Neural progenitor cell (in vitro differentiated cells): ENCODE measurements around the gene EPN2. TPM values are rescaled to one million over a fixed set of nuclear protein-coding genes. Genes with fewer than 3 reads are reported as not detected.

Source experiments
- DNase-seq: peaks from one replicate; pipeline ENCODE4 v3.0.0-alpha.2; 2016; ENCODE audit warnings: low spot score
- H2AFZ ChIP-seq: fragments of 200-600 bp; sonication (generic); replicated peaks from 2 replicates; pipeline ENCODE4 v1.6.1; 2016; ENCODE audit warnings: antibody characterized with exemption
- H3F3A ChIP-seq: fragments of 200-600 bp; sonication (generic); 2 replicates; pipeline ENCODE4 v1.6.1; 2016; ENCODE audit warnings: antibody characterized with exemption, low read depth
- H3K27ac ChIP-seq: fragments of 200-600 bp; sonication (generic); 2 replicates; pipeline ENCODE4 v1.5.1; 2016; ENCODE audit warnings: mild to moderate bottlenecking
- H3K27me3 ChIP-seq: fragments of 200-600 bp; sonication (generic); 2 replicates; pipeline ENCODE4 v1.6.1; 2016; ENCODE audit warnings: mild to moderate bottlenecking, moderate library complexity
- H3K36me3 ChIP-seq: fragments of 200-600 bp; sonication (generic); 2 replicates; pipeline ENCODE4 v1.5.1; 2016
- H3K4me1 ChIP-seq: fragments of 200-600 bp; sonication (generic); 2 replicates; pipeline ENCODE4 v1.6.1; 2016; ENCODE audit warnings: mixed run types
- H3K4me2 ChIP-seq: fragments of 200-600 bp; sonication (generic); 2 replicates; pipeline ENCODE4 v1.6.1; 2016
- H3K4me3 ChIP-seq: fragments of 200-600 bp; sonication (generic); 2 replicates; pipeline ENCODE4 v1.5.1; 2016
- H3K79me2 ChIP-seq: fragments of 200-600 bp; sonication (generic); 2 replicates; pipeline ENCODE4 v1.6.1; 2016; ENCODE audit warnings: low read depth
- H3K9ac ChIP-seq: fragments of 200-600 bp; sonication (generic); 2 replicates; pipeline ENCODE4 v1.6.1; 2016
- H3K9me3 ChIP-seq: fragments of 200-600 bp; sonication (generic); 2 replicates; pipeline ENCODE4 v1.5.1; 2016; ENCODE audit warnings: low read depth
- H4K20me1 ChIP-seq: fragments of 200-600 bp; sonication (generic); 2 replicates; pipeline ENCODE4 v1.6.1; 2016; ENCODE audit warnings: low read depth
- H3K27ac Mint-ChIP-seq: 3 replicates; pipeline ENCODE4 v1.8.0; 2021; ENCODE audit warnings: mixed read lengths
- H3K27me3 Mint-ChIP-seq: 2 replicates; pipeline ENCODE4 v1.8.0; 2022; ENCODE audit warnings: low read depth, mild to moderate bottlenecking, inconsistent platforms, moderate library complexity, mixed read lengths; ENCODE audit not compliant: insufficient read depth
- H3K36me3 Mint-ChIP-seq: 3 replicates; pipeline ENCODE4 v1.8.0; 2021; ENCODE audit warnings: mixed read lengths
- H3K4me1 Mint-ChIP-seq: 3 replicates; pipeline ENCODE4 v1.8.0; 2021; ENCODE audit warnings: mixed read lengths
- H3K4me3 Mint-ChIP-seq: 3 replicates; pipeline ENCODE4 v1.8.0; 2021; ENCODE audit warnings: mild to moderate bottlenecking, moderate library complexity, mixed read lengths
- H3K9me3 Mint-ChIP-seq: 3 replicates; pipeline ENCODE4 v1.8.0; 2020; ENCODE audit warnings: mixed read lengths
- CTCF ChIP-seq: fragments of 200-600 bp; sonication (generic); IDR thresholded peaks from 2 replicates; pipeline ENCODE4 v1.5.1; 2017; ENCODE audit warnings: antibody characterized with exemption, mild to moderate bottlenecking
- EZH2 ChIP-seq: fragments of 200-600 bp; sonication (generic); IDR thresholded peaks from 2 replicates; pipeline ENCODE4 v1.6.1; 2017; ENCODE audit warnings: antibody characterized with exemption, mild to moderate bottlenecking, moderate library complexity
- EZH2phosphoT487 ChIP-seq: fragments of 200-600 bp; sonication (generic); IDR thresholded peaks from 2 replicates; pipeline ENCODE4 v1.6.1; 2017; ENCODE audit warnings: antibody characterized with exemption
- total RNA-seq: library from RNA; depleted of rRNA; stranded (reverse); fragments of >200 nt; gene quantifications from 2 replicates; pipeline ENCODE4 v1.2.3, GENCODE V29; 2015; ENCODE audit warnings: low replicate concordance

The EPN2 gene
- total RNA-seq, 1 donor from 2014 or later = 30.5 TPM

- peaks cover 2% of the 10 kb centered on the region for H4K20me1 ChIP-seq
- H3K27me3 ChIP-seq = no peaks in the 10 kb centered on the region
- no peaks in the 10 kb centered on the region for H3K9me3 ChIP-seq
- no peak for DNase-seq
- no peaks in the 10 kb centered on the region for H3K36me3 ChIP-seq
- H3K4me2 ChIP-seq = no peak overlapping the region
- peaks cover 3% of the 10 kb centered on the region for H3F3A ChIP-seq
- H3K27ac Mint-ChIP-seq = no peak overlapping the region
- peaks cover 8% of the 10 kb centered on the region for H3K27me3 Mint-ChIP-seq
- H2AFZ ChIP-seq = no peak overlapping the region
- TF ChIP-seq CTCF (no peak), EZH2phosphoT487 (no peak), EZH2 (no peak)
- H3K4me3 Mint-ChIP-seq = no peak overlapping the region
- no peak overlapping the region for H3K27ac ChIP-seq
- H3K79me2 ChIP-seq = no peaks in the 10 kb centered on the region
- peaks cover 44% of the 10 kb centered on the region for H3K4me1 Mint-ChIP-seq
- H3K36me3 Mint-ChIP-seq = peaks cover 7% of the 10 kb centered on the region
- H3K4me1 ChIP-seq = no peaks in the 10 kb centered on the region
- H3K9me3 Mint-ChIP-seq = peaks cover 2% of the 10 kb centered on the region
- no peak overlapping the region for H3K4me3 ChIP-seq
- H3K9ac ChIP-seq = no peak overlapping the region
Observed at GRCh38 chr17:19333132-19333440, 95.9 kb downstream of the EPN2 start.

DNA sequence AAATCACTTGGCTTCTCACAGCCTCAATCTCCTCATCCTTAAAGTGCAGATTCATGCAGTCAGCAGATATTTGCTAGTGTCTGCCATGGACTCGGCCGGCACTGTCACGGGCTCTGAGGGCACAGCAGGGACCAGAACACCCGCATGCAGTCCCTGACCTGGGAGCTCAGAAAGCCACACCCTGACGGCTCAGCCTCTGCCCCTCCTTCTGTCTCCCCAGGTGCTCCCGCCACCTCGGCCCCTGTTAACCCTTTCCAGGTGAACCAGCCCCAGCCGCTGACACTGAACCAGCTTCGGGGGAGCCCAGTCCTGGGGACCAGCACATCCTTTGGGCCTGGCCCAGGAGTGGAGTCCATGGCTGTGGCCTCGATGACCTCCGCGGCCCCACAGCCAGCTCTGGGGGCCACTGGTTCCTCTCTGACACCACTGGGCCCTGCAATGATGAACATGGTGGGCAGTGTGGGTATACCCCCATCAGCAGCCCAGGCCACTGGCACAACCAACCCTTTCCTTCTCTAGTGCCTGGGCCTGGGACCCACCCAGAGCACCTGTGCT, 96.6 kb downstream of the EPN2 start:
- H3K27ac Mint-ChIP-seq = no peak overlapping the region
- Histone ChIP-seq H3K36me3 (no peaks in the 10 kb centered on the region), H3K27me3 (no peaks in the 10 kb centered on the region), H2AFZ (no peak overlapping the region), H3K79me2 (no peaks in the 10 kb centered on the region), H4K20me1 (peaks cover 2% of the 10 kb centered on the region), H3K4me2 (no peak overlapping the region), H3K4me1 (no peaks in the 10 kb centered on the region), H3K9me3 (no peaks in the 10 kb centered on the region), H3K4me3 (no peak overlapping the region), H3F3A (peaks cover 3% of the 10 kb centered on the region), H3K27ac (no peak overlapping the region), H3K9ac (no peak overlapping the region)
- no peak for TF ChIP-seq EZH2phosphoT487
- no peak for TF ChIP-seq CTCF
- no peak for TF ChIP-seq EZH2
- no peak for DNase-seq
- peaks cover 44% of the 10 kb centered on the region for H3K4me1 Mint-ChIP-seq
- H3K36me3 Mint-ChIP-seq = peaks cover 7% of the 10 kb centered on the region
- H3K9me3 Mint-ChIP-seq = peaks cover 2% of the 10 kb centered on the region
- H3K4me3 Mint-ChIP-seq = no peak overlapping the region
- peaks cover 8% of the 10 kb centered on the region for H3K27me3 Mint-ChIP-seq

- H3K27ac Mint-ChIP-seq = no peak overlapping the region
- H3K4me1 Mint-ChIP-seq = peaks cover 48% of the 10 kb centered on the region
- peaks cover 7% of the 10 kb centered on the region for H3K36me3 Mint-ChIP-seq
- H3K9ac ChIP-seq = no peak overlapping the region
- H3K27ac ChIP-seq = no peak overlapping the region
- H3F3A ChIP-seq = peaks cover 3% of the 10 kb centered on the region
- H3K4me2 ChIP-seq = no peak overlapping the region
- peaks cover 8% of the 10 kb centered on the region for H3K27me3 Mint-ChIP-seq
- no peak for DNase-seq
- H4K20me1 ChIP-seq = peaks cover 2% of the 10 kb centered on the region
- H3K4me3 Mint-ChIP-seq = no peak overlapping the region
- H3K9me3 ChIP-seq = no peaks in the 10 kb centered on the region
- peaks cover 2% of the 10 kb centered on the region for H3K9me3 Mint-ChIP-seq
- no peak overlapping the region for H2AFZ ChIP-seq
- no peaks in the 10 kb centered on the region for H3K36me3 ChIP-seq
- H3K4me1 ChIP-seq = no peaks in the 10 kb centered on the region
- H3K27me3 ChIP-seq = no peaks in the 10 kb centered on the region
- no peak overlapping the region for H3K4me3 ChIP-seq
- no peak for TF ChIP-seq CTCF
- no peak for TF ChIP-seq EZH2
- no peak for TF ChIP-seq EZH2phosphoT487
- H3K79me2 ChIP-seq = no peaks in the 10 kb centered on the region
Observed at GRCh38 chr17:19334331-19334730, 97.2 kb downstream of the EPN2 start.
